Stomach (tissue), 9 donors: ENCODE results near the gene PROSER3. TPM values are rescaled to one million over a fixed set of nuclear protein-coding genes. Genes with fewer than 3 reads are reported as not detected.

Source experiments
- DNase-seq, 2 donors: peaks; one replicate each; pipeline versions ENCODE4 v3.0.0 to v3.0.0-alpha.2; 2013 to 2019
- H3K27ac ChIP-seq, 5 donors: fragments of 200-600 bp in 4 of 5; sonication (generic) in 4 of 5; one replicate each; pipeline ENCODE4 v1.5.1; 2013 to 2019; ENCODE audit warnings: mild to moderate bottlenecking in 1 of 5, moderate library complexity in 1 of 5
- H3K27me3 ChIP-seq, 3 donors: fragments of 200-600 bp; sonication (generic); one replicate each; pipeline ENCODE4 v1.5.1; 2017 to 2019; ENCODE audit warnings: mixed run types in 1 of 3
- H3K36me3 ChIP-seq, 4 donors: fragments of 200-600 bp; sonication (generic); 1 replicate in 3 of 4; 2 replicates in 1 of 4; pipeline ENCODE4 v1.5.1; 2016 to 2019
- H3K4me1 ChIP-seq, 4 donors: fragments of 200-600 bp; sonication (generic); one replicate each; pipeline ENCODE4 v1.5.1; 2016 to 2019
- H3K4me3 ChIP-seq, 4 donors: fragments of 200-600 bp; sonication (generic) in 3 of 4; one replicate each; pipeline ENCODE4 v1.5.1; 2016 to 2019; ENCODE audit warnings: mild to moderate bottlenecking in 1 of 4
- H3K9me3 ChIP-seq, 4 donors: fragments of 200-600 bp; sonication (generic); one replicate each; pipeline ENCODE4 v1.5.1; 2016 to 2019
- EP300 ChIP-seq: sonication (generic); formaldehyde crosslinking; IDR thresholded peaks from one replicate; pipeline ENCODE4 v1.6.1; 2017; ENCODE audit warnings: antibody characterized with exemption
- POLR2A ChIP-seq, 4 donors: fragments of 450-650 bp; IDR thresholded peaks; one replicate each; pipeline ENCODE4 v1.6.1; 2016; ENCODE audit warnings: antibody characterized with exemption in 4 of 4, control low read depth in 2 of 4, mild to moderate bottlenecking in 1 of 4, moderate library complexity in 1 of 4
- POLR2AphosphoS5 ChIP-seq, 3 donors: sonication (generic); formaldehyde crosslinking; IDR thresholded peaks; one replicate each; pipeline ENCODE4 v1.6.1; 2016; ENCODE audit warnings: antibody characterized with exemption in 3 of 3
- WGBS, 5 donors: extraction: QIAGEN DNeasy Blood & Tissue Kit in 3 of 5; methylation state at CpG; one replicate each; pipeline versions ENCODE4 v1.1.5 to v1.1.7; 2013 to 2018; 5-methylcytosine and 5-hydroxymethylcytosine counted together
- intact Hi-C: fragments of 100-400 bp; cut with DNase I; formaldehyde crosslinking; loops from one replicate; pipeline ENCODE4 v1.15.1; 2023; ENCODE audit warnings: low total_unique reads
- polyA plus RNA-seq, 3 donors: library from polyadenylated mRNA; stranded (reverse); fragments of 200-250 nt; gene quantifications; one replicate each; pipeline ENCODE4 v1.2.3, GENCODE V29; 2013
- total RNA-seq, 5 donors: library from RNA; depleted of rRNA; stranded (reverse); fragments of >200 nt; gene quantifications; one replicate each; pipeline versions ENCODE4 v1.1.0 to v1.2.3, GENCODE V29; 2014 to 2016
- TF ChIP-seq, protein P1 (sequence below), 7 experiments: fragments of 450-650 bp in 4 of 7; fragments of 200-600 bp in 3 of 7; sonication (generic) in 3 of 7; IDR thresholded peaks; one replicate each; pipeline ENCODE4 v1.5.1; 2016 to 2019; ENCODE audit warnings: antibody characterized with exemption in 7 of 7, control low read depth in 2 of 7, mild to moderate bottlenecking in 1 of 7
- donor health status: healthy with polysubstance abuse.
- donor health status: Bipolar disorder and iron deficiency.
- donor health status: healthy.

The PROSER3 gene
- total and polyA plus RNA-seq, 8 donors, result 3.6 to 61.3 (median 10.5) TPM

DNA sequence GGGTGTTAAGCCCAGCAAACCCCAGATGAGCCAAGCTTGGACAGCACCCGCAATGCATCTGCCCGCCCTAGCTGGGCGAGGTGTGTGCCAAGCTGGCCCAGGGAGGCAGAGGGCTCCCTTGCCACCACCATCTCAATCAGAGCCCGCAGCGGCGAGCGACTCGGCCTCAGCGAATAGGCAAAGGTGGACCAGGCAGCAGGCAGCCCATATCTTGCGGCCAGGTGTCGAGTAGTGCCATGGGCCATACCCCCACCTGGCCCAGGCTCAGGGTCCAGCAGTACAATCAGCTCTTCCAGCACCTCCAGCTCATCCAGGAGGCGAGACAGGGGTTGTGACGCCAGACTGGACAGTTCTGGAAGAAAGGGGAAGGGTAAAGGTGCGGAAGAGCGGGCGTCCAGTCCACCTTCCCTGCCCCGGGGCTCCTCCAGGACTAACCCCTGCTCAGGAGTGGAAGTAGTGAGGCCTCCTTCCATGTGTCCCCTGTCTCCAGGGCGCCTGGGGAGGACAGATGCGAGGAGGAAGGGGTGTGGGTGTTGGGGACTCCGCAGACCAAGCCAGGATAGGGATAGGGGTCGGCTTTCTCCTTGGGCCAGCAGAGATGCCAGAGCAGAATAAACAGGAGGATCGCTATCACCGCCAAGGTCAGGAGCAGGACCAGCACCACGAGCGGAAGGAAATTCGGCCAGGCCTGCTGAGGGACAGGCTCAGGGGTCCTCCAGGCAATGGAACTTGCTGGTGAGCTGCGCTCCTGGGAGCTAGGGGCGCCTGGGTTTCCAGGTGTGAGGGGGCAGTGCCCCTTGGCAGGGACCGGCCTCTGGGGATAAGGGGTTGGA lies 18.5 kb upstream of the PROSER3 start:
- Histone ChIP-seq H3K4me3 (peak overlapping the region; percentile 51 to 68 (median 60)), H3K27ac (peak overlapping the region in 4 of 5 donors; percentile 81 to 93 (median 92)), H3K9me3 (no peaks in the 10 kb centered on the region), H3K27me3 (no peaks in the 10 kb centered on the region), H3K36me3 (peaks cover 34 to 59% (median 56%) of the 10 kb centered on the region in 4 donors), H3K4me1 (peaks cover 21 to 47% (median 32%) of the 10 kb centered on the region in 4 donors)
- intact Hi-C loops, result no loop called here
- DNase-seq, result peak in 1 of 2 donors; percentile 21
- TF ChIP-seq POLR2A (IDR thresholded peaks at IDR 0.05), result no peak
- TF ChIP-seq, protein P1, sequence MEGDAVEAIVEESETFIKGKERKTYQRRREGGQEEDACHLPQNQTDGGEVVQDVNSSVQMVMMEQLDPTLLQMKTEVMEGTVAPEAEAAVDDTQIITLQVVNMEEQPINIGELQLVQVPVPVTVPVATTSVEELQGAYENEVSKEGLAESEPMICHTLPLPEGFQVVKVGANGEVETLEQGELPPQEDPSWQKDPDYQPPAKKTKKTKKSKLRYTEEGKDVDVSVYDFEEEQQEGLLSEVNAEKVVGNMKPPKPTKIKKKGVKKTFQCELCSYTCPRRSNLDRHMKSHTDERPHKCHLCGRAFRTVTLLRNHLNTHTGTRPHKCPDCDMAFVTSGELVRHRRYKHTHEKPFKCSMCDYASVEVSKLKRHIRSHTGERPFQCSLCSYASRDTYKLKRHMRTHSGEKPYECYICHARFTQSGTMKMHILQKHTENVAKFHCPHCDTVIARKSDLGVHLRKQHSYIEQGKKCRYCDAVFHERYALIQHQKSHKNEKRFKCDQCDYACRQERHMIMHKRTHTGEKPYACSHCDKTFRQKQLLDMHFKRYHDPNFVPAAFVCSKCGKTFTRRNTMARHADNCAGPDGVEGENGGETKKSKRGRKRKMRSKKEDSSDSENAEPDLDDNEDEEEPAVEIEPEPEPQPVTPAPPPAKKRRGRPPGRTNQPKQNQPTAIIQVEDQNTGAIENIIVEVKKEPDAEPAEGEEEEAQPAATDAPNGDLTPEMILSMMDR (IDR thresholded peaks at IDR 0.05), result no peak
- TF ChIP-seq POLR2AphosphoS5 (IDR thresholded peaks at IDR 0.05), result no peak
- no peak for TF ChIP-seq EP300
- WGBS, 5 donors, result 65 to 75% (median 68%) methylated on average over 17 to 29 of the region's 29 CpGs

DNA sequence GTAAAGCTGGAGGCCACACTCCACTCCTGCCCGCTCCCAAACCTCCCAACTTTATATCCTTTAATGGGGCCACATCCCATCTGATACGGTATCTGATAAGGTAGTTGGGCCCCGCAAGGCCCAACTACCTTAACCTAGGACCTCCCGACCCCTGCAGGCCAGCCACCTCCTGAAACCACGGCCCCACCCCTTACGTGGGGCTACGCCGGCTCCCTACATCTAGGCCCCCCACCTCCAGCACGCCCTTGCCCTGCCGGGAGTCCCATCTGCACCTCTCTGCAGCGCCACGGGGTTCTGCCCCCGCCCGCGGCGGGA lies 17.9 kb upstream of the PROSER3 start:
- no peak for DNase-seq
- H3K36me3 ChIP-seq, result peaks cover 30 to 53% (median 50%) of the 10 kb centered on the region in 4 donors
- peak overlapping the region; percentile 80 to 93 (median 91) for H3K27ac ChIP-seq
- peak overlapping the region; percentile 51 to 68 (median 60) for H3K4me3 ChIP-seq
- H3K27me3 ChIP-seq, result no peaks in the 10 kb centered on the region
- no peaks in the 10 kb centered on the region for H3K9me3 ChIP-seq
- WGBS, 5 donors, result 0 to 6% (median 3%) methylated on average over 11 to 16 of the region's 16 CpGs
- TF ChIP-seq POLR2AphosphoS5 (IDR thresholded peaks at IDR 0.05), result no peak
- TF ChIP-seq EP300, result no peak
- no peak for TF ChIP-seq POLR2A (IDR thresholded peaks at IDR 0.05)
- TF ChIP-seq, protein P1 (IDR thresholded peaks at IDR 0.05), result no peak
- intact Hi-C loops, result no loop called here
- H3K4me1 ChIP-seq, result peaks cover 23 to 50% (median 34%) of the 10 kb centered on the region in 4 donors

DNA sequence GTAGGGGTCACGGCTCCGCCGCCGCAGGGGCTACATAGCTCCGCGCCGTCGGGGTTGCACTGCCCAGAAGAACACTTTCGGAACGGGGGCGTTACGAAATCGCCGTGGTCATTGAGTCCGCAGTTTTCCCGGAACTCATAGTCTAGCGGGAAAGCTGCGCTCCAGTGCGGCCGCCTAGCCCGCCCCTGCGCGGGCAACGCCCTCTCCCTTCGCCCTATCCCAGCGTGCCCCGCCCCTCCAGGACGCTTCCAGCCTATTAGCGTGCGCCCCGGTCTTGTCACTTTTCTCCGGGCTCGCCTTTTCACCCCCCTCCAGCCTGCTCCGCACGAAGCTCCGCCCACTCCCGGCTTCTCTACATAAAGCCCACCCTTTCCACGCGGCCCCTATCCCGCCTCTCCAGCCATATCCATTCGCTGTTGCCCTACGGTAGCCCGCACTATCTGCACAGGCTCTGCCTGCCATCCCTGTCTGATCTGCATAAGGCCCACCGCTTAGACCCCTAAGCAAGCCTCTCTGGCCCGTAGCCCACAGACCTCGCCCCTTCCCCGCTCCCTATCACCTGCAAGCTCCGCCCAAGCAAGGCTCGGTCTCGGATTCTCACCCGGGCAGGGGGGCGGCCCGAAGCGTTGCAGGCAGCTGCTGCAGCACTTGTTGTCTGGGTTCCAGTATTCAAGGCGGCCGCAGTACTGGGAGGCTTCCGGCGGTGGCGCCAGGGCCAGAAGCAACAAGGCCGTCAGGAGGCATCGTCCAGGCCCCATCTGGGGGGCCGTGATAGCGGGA lies 17.4 kb upstream of the PROSER3 start:
- intact Hi-C loops, result no loop called here
- no peak for TF ChIP-seq POLR2A (IDR thresholded peaks at IDR 0.05)
- TF ChIP-seq POLR2AphosphoS5 (IDR thresholded peaks at IDR 0.05), result peak; percentile 46 to 79 (median 66)
- peak; percentile 80 for TF ChIP-seq EP300
- TF ChIP-seq, protein P1 (IDR thresholded peaks at IDR 0.05), result peak in 1 of 7 experiments; percentile 9
- H3K27ac ChIP-seq, result peak overlapping the region; percentile 81 to 93 (median 91)
- H3K4me1 ChIP-seq, result peaks cover 23 to 51% (median 34%) of the 10 kb centered on the region in 4 donors
- H3K9me3 ChIP-seq, result no peaks in the 10 kb centered on the region
- 0 to 2% (median 1%) methylated on average over 41 to 63 of the region's 63 CpGs for WGBS, 5 donors
- H3K27me3 ChIP-seq, result no peaks in the 10 kb centered on the region
- peaks cover 28 to 48% (median 45%) of the 10 kb centered on the region in 4 donors for H3K36me3 ChIP-seq
- DNase-seq, result peak; percentile 98 to 99
- peak overlapping the region; percentile 51 to 68 (median 60) for H3K4me3 ChIP-seq

DNA sequence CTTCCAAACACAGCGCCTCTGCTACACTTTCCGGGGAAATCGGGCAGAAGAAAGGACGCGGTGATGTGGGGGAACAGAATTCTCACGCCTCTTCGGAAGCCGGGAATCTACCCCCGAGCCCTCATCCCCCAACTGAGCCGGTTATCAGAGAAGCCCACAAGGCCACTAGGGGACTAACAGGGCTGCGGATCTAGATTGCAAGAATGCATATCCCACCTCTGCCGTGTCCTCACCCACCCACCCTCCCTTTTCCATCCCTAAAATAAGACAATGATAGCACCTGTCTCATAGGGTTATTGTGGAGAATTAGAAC lies 16.8 kb upstream of the PROSER3 start:
- H3K36me3 ChIP-seq, result peaks cover 25 to 42% (median 39%) of the 10 kb centered on the region in 4 donors
- no peaks in the 10 kb centered on the region for H3K9me3 ChIP-seq
- peak overlapping the region; percentile 51 to 68 (median 60) for H3K4me3 ChIP-seq
- DNase-seq, result no peak
- peaks cover 27 to 56% (median 39%) of the 10 kb centered on the region in 4 donors for H3K4me1 ChIP-seq
- no peaks in the 10 kb centered on the region for H3K27me3 ChIP-seq
- intact Hi-C loops, result no loop called here
- WGBS, 5 donors, result 2 to 9% (median 3%) methylated on average over 12 of the region's 12 CpGs
- TF ChIP-seq, protein P1 (IDR thresholded peaks at IDR 0.05), result no peak
- TF ChIP-seq EP300 (no peak), POLR2AphosphoS5 (IDR thresholded peaks at IDR 0.05) (no peak), POLR2A (IDR thresholded peaks at IDR 0.05) (no peak)
- H3K27ac ChIP-seq, result peak overlapping the region; percentile 81 to 93 (median 91)
